Mammary epithelial cell (primary cell): ENCODE results near the gene ATP8B3.

Source experiments
- EZH2 ChIP-seq: IDR thresholded peaks from 2 replicates; pipeline ENCODE4 v1.6.1; 2012; ENCODE audit warnings: low read length, inconsistent platforms, borderline replicate concordance
- TF ChIP-seq, protein P1 (sequence below), 2 donors: IDR thresholded peaks in 1 of 2; conservative IDR thresholded peaks in 1 of 2; 2 replicates each; pipeline ENCODE4 v1.5.1; 2011 to 2012; ENCODE audit warnings: inconsistent platforms in 2 of 2, low read length in 2 of 2, mild to moderate bottlenecking in 2 of 2, control low read depth in 1 of 2, low read depth in 1 of 2; ENCODE audit not compliant: insufficient read depth in 1 of 2; ENCODE audit errors: extremely low read depth in 1 of 2

DNA sequence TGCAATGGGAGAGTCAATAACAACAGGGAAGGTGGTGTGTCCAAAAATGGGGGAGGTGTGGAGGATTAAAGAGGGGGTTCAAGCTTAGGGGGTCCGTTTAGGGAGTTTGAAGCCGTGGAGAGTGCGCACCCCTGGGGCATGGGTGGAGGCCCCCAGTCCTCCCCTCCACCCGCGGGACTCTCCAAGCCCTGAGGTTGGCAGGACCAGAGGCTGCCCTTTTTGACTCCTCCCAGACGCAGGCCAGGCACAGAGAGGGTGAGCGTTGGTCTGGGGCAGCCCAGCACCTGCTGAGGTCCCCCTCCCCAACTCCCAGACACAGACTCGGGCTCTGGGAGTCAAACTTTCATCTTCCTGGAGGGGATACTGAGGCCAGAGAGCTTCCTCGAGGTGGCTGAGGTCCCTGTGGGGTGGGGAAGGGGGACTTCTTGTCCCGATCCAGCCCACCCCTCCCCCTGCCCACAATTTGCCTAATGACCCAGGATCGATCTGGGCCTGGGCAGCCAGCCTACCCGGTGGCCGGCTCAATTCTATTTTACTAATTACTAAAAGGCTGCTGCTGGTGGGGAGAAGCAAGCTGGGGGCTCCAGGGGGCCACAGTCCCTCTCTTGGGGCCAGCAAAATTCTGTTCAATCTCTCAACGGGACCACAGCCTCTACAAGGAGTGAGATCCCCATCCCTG, 61.6 kb downstream of the ATP8B3 start:
- no peak for TF ChIP-seq EZH2
- TF ChIP-seq, protein P1, sequence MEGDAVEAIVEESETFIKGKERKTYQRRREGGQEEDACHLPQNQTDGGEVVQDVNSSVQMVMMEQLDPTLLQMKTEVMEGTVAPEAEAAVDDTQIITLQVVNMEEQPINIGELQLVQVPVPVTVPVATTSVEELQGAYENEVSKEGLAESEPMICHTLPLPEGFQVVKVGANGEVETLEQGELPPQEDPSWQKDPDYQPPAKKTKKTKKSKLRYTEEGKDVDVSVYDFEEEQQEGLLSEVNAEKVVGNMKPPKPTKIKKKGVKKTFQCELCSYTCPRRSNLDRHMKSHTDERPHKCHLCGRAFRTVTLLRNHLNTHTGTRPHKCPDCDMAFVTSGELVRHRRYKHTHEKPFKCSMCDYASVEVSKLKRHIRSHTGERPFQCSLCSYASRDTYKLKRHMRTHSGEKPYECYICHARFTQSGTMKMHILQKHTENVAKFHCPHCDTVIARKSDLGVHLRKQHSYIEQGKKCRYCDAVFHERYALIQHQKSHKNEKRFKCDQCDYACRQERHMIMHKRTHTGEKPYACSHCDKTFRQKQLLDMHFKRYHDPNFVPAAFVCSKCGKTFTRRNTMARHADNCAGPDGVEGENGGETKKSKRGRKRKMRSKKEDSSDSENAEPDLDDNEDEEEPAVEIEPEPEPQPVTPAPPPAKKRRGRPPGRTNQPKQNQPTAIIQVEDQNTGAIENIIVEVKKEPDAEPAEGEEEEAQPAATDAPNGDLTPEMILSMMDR (conservative IDR thresholded peaks at IDR 0.05 in 1 of 2, IDR thresholded peaks at IDR 0.05 in 1 of 2; ENCODE audit: extremely low read depth in 1 of 2, insufficient read depth in 1 of 2, low read depth in 1 of 2, low read length in 2 of 2) = no peak
